ENCODE results near the gene RBPJL. TPM values are rescaled to one million over a fixed set of nuclear protein-coding genes. Genes with fewer than 3 reads are reported as not detected.

Gene RBPJL
- total and polyA plus RNA-seq, 5 donors from 2014 or later = not detected

DNA sequence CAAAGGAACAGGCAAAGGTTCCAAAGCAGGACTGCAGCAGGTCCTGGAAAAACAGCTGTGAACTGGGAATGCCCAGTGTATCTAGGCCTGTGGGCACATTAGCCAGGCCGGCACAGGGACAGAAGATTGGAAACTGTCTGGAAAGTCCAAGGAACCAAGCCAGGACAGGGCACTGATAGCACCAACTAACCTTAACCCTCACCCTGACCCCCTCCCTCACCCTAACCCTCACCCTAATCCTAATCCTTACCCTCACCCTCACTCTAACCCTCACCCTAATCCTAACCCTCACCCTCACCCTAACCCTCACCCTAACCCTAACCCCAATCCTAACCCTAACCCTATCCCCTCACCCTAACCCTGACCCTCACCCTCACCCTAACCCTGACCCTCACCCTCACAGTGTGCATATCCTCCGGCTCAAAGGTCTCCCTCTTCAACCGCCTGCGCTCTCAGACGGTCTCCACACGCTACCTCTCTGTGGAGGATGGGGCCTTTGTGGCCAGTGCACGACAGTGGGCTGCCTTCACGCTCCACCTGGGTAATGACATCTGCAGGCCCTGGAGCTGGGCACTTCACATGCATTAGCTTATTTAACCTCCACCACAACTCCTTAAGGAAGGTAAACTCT, 6.5 kb downstream of the RBPJL start:
- H3K4me3 Mint-ChIP-seq = no peak overlapping the region
- Histone ChIP-seq H3K36me3 (ENCODE audit: control insufficient read depth, insufficient read depth, low read length) (no peaks in the 10 kb centered on the region), H3K27me3 (ENCODE audit: control insufficient read depth, insufficient read depth, low read length) (peaks cover 4% of the 10 kb centered on the region)

DNA sequence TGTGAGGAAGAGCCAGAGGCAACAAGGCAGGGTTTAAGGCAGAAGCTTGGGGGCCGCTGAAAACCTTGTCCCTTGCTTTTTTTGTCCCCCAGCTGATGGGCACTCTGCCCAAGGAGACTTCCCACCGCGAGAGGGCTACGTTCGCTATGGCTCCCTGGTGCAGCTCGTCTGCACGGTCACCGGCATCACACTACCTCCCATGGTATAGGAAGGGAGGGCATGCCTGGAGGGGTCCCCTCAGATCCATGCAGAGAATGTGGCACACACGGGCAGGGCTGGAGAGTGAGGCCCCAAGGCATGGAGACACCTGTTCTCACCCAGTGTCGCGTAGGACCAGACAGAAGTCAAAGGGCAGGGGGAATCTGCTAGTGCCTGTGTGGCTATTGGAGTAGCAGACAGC, 7.3 kb downstream of the RBPJL start:
- Mint-ChIP-seq H3K27ac (no peak overlapping the region), H3K4me3 (no peak overlapping the region), H3K36me3 (peaks cover 8% of the 10 kb centered on the region), H3K27me3 (peaks cover 45% of the 10 kb centered on the region), H3K4me1 (peaks cover 0 to 15% (median 4%) of the 10 kb centered on the region in 4 donors), H3K9me3 (peaks cover 0 to 2% (median 0%) of the 10 kb centered on the region in 7 donors)
- Histone ChIP-seq H3K27me3 (ENCODE audit: control insufficient read depth, insufficient read depth, low read length) (peaks cover 4% of the 10 kb centered on the region), H3K9me3 (ENCODE audit: control insufficient read depth in 2 of 2, low read length in 2 of 2) (no peaks in the 10 kb centered on the region), H3K36me3 (ENCODE audit: control insufficient read depth, insufficient read depth, low read length) (no peaks in the 10 kb centered on the region), H3K4me1 (ENCODE audit: control insufficient read depth, insufficient read depth, low read length, poor library complexity, severe bottlenecking) (peaks cover 7% of the 10 kb centered on the region), H3K4me3 (ENCODE audit: low read depth, low read length) (no peak overlapping the region), H3K27ac (ENCODE audit: insufficient read depth, low read length, poor library complexity, severe bottlenecking) (no peak overlapping the region)
- DNase-seq = no peak
- ATAC-seq (ENCODE audit: low read depth in 2 of 2) = no peak

More for the DNA sequence above, 6.5 kb downstream of the RBPJL start:
- Histone ChIP-seq H3K9me3 (ENCODE audit: control insufficient read depth in 2 of 2, low read length in 2 of 2) (no peaks in the 10 kb centered on the region), H3K4me1 (ENCODE audit: control insufficient read depth, insufficient read depth, low read length, poor library complexity, severe bottlenecking) (peaks cover 7% of the 10 kb centered on the region), H3K27ac (ENCODE audit: insufficient read depth, low read length, poor library complexity, severe bottlenecking) (no peak overlapping the region), H3K4me3 (ENCODE audit: low read depth, low read length) (no peak overlapping the region)
- ATAC-seq (ENCODE audit: low read depth in 2 of 2) (no peak), DNase-seq (no peak)
- H3K9me3 Mint-ChIP-seq = peaks cover 0 to 2% (median 0%) of the 10 kb centered on the region in 7 donors
- H3K27ac Mint-ChIP-seq = no peak overlapping the region
- H3K4me1 Mint-ChIP-seq = peaks cover 0 to 13% (median 3%) of the 10 kb centered on the region in 4 donors
- peaks cover 8% of the 10 kb centered on the region for H3K36me3 Mint-ChIP-seq
- peaks cover 46% of the 10 kb centered on the region for H3K27me3 Mint-ChIP-seq

DNA sequence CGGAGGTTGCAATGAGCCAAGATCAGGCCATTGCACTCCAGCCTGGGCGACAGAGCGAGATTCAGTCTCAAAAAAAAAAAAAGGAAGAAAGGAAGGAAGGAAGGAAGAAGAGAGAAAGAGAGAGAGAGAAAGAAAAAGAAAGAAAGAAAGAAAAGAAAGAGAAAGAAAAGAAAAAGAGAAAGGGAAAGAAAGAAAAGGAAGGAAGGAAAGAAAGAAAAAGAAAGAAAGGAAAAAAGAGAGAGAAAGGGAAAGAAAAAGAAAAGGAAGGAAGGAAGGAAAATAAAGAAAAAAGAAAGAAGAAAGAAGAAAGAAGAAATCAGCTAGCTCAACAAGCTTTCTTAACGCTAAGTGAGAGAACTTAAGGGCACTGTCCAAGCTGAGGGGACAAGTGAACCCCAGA, 9.0 kb downstream of the RBPJL start:
- peaks cover 0 to 1% (median 0%) of the 10 kb centered on the region in 7 donors for H3K9me3 Mint-ChIP-seq
- H3K36me3 Mint-ChIP-seq = peaks cover 4% of the 10 kb centered on the region
- H3K27me3 Mint-ChIP-seq = peaks cover 33% of the 10 kb centered on the region
- Histone ChIP-seq H3K36me3 (ENCODE audit: control insufficient read depth, insufficient read depth, low read length) (no peaks in the 10 kb centered on the region), H3K4me1 (ENCODE audit: control insufficient read depth, insufficient read depth, low read length, poor library complexity, severe bottlenecking) (peaks cover 14% of the 10 kb centered on the region), H3K27ac (ENCODE audit: insufficient read depth, low read length, poor library complexity, severe bottlenecking) (no peak overlapping the region), H3K9me3 (ENCODE audit: control insufficient read depth in 2 of 2, low read length in 2 of 2) (no peaks in the 10 kb centered on the region), H3K27me3 (ENCODE audit: control insufficient read depth, insufficient read depth, low read length) (peaks cover 4% of the 10 kb centered on the region), H3K4me3 (ENCODE audit: low read depth, low read length) (no peak overlapping the region)
- no peak overlapping the region for H3K4me3 Mint-ChIP-seq
- DNase-seq (no peak), ATAC-seq (ENCODE audit: low read depth in 2 of 2) (no peak)
- peaks cover 2 to 23% (median 11%) of the 10 kb centered on the region in 4 donors for H3K4me1 Mint-ChIP-seq
- no peak overlapping the region for H3K27ac Mint-ChIP-seq

DNA sequence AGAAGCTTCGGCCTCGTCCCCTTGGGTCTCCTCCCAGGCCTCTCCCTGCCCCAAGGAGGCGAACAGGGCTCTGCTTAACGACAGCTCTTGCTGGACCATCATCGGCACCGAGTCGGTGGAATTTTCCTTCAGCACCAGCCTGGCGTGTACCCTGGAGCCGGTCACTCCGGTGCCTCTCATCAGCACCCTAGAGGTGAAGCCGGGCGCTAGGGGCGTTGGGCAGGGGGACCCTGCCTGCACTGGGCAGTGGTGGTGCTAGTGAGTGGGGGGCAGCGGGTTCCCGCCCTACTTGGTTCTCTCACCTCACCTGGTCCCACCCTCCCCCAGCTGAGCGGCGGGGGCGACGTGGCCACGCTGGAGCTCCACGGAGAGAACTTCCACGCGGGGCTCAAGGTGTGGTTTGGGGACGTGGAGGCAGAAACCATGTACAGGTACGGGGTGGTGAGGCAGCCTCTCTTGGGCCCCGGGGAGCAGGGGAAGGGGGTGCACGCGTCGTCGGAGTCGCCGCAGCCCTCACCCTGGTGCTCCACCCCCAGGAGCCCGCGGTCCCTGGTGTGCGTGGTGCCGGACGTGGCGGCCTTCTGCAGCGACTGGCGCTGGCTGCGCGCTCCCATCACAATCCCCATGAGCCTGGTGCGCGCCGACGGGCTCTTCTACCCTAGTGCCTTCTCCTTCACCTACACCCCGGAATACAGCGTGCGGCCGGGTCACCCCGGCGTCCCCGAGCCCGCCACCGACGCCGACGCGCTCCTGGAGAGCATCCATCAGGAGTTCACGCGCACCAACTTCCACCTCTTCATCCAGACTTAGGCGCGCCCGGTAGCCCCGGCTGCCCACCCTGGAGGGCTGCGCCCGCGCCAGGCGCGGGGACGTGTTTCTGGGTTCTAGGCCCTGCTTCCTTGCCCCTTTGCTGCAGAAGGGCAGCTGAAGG, 9.8 kb downstream of the RBPJL start:
- peaks cover 4% of the 10 kb centered on the region for H3K27me3 ChIP-seq (ENCODE audit: control insufficient read depth, insufficient read depth, low read length)
- H3K4me1 ChIP-seq (ENCODE audit: control insufficient read depth, insufficient read depth, low read length, poor library complexity, severe bottlenecking) = peaks cover 21% of the 10 kb centered on the region
- DNase-seq (no peak), ATAC-seq (ENCODE audit: low read depth in 2 of 2) (no peak)
- Mint-ChIP-seq H3K4me3 (no peak overlapping the region), H3K27me3 (peaks cover 26% of the 10 kb centered on the region), H3K36me3 (no peaks in the 10 kb centered on the region), H3K4me1 (peaks cover 8 to 25% (median 15%) of the 10 kb centered on the region in 4 donors), H3K9me3 (no peaks in the 10 kb centered on the region), H3K27ac (peak overlapping the region in 1 of 3 donors; percentile 70)
- H3K27ac ChIP-seq (ENCODE audit: insufficient read depth, low read length, poor library complexity, severe bottlenecking) = no peak overlapping the region
- no peaks in the 10 kb centered on the region for H3K9me3 ChIP-seq (ENCODE audit: control insufficient read depth in 2 of 2, low read length in 2 of 2)
- H3K4me3 ChIP-seq (ENCODE audit: low read depth, low read length) = no peak overlapping the region
- no peaks in the 10 kb centered on the region for H3K36me3 ChIP-seq (ENCODE audit: control insufficient read depth, insufficient read depth, low read length)

DNA sequence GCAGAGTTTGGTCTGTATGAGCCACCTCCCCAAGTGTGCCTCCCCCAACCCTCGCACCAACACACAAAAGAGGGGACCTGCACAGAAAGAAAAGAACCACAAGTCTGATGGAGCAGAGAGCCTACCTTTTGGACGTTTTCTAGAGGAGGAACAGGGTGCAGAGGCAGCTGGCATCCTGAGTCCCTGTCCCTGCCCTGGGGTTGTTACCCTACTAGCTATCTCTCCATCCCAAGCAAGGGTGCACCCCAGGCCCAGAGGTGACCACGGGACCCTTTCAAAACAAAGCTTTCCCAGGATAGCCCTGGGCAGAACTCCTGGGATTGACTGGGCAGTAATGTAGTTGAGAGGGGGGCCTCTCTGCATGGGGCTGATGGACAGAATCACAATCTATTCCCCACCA, 11.2 kb downstream of the RBPJL start:
- Mint-ChIP-seq H3K4me1 (peaks cover 8 to 27% (median 15%) of the 10 kb centered on the region in 4 donors), H3K27me3 (peaks cover 25% of the 10 kb centered on the region), H3K9me3 (no peaks in the 10 kb centered on the region), H3K36me3 (no peaks in the 10 kb centered on the region), H3K27ac (no peak overlapping the region), H3K4me3 (no peak overlapping the region)
- Histone ChIP-seq H3K36me3 (ENCODE audit: control insufficient read depth, insufficient read depth, low read length) (no peaks in the 10 kb centered on the region), H3K27me3 (ENCODE audit: control insufficient read depth, insufficient read depth, low read length) (peaks cover 4% of the 10 kb centered on the region), H3K4me1 (ENCODE audit: control insufficient read depth, insufficient read depth, low read length, poor library complexity, severe bottlenecking) (peaks cover 15% of the 10 kb centered on the region), H3K9me3 (ENCODE audit: control insufficient read depth in 2 of 2, low read length in 2 of 2) (no peaks in the 10 kb centered on the region), H3K27ac (ENCODE audit: insufficient read depth, low read length, poor library complexity, severe bottlenecking) (no peak overlapping the region), H3K4me3 (ENCODE audit: low read depth, low read length) (no peak overlapping the region)
- DNase-seq (no peak), ATAC-seq (ENCODE audit: low read depth in 2 of 2) (no peak)

DNA sequence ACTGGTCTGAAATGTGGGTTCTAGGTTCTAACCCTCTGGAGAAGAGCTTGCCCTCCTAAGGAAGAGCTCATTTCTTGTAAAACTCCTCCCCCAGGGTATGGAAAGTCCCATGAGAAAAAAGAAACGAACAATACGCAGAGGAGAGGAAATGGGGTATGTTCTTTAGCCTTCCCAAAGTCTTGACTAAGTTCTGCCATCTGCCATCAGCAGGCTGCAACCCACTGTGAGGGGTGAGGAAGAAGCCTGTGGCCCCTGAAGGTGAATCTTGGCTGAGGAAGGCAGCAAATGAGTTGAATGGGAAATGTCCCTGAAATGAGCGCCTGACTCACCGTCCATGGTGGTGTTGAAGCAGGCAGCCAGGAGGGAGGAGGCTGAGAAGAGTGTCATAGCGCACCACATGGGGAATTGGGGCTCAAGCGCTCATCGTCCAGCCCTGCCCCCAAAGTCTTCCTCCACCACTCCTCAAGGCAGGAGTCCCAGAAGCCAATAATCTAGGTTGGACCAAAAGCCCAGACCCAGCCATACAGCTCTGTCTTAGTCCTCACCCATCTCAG, 11.8 kb downstream of the RBPJL start:
- Histone ChIP-seq H3K27me3 (ENCODE audit: control insufficient read depth, insufficient read depth, low read length) (peaks cover 4% of the 10 kb centered on the region), H3K27ac (ENCODE audit: insufficient read depth, low read length, poor library complexity, severe bottlenecking) (no peak overlapping the region), H3K4me3 (ENCODE audit: low read depth, low read length) (no peak overlapping the region), H3K4me1 (ENCODE audit: control insufficient read depth, insufficient read depth, low read length, poor library complexity, severe bottlenecking) (peaks cover 15% of the 10 kb centered on the region), H3K9me3 (ENCODE audit: control insufficient read depth in 2 of 2, low read length in 2 of 2) (no peaks in the 10 kb centered on the region), H3K36me3 (ENCODE audit: control insufficient read depth, insufficient read depth, low read length) (no peaks in the 10 kb centered on the region)
- Mint-ChIP-seq H3K27me3 (peaks cover 23% of the 10 kb centered on the region), H3K9me3 (no peaks in the 10 kb centered on the region), H3K36me3 (no peaks in the 10 kb centered on the region), H3K27ac (no peak overlapping the region), H3K4me3 (no peak overlapping the region), H3K4me1 (peaks cover 8 to 27% (median 15%) of the 10 kb centered on the region in 4 donors)
- ATAC-seq (ENCODE audit: low read depth in 2 of 2) (no peak), DNase-seq (no peak)

DNA sequence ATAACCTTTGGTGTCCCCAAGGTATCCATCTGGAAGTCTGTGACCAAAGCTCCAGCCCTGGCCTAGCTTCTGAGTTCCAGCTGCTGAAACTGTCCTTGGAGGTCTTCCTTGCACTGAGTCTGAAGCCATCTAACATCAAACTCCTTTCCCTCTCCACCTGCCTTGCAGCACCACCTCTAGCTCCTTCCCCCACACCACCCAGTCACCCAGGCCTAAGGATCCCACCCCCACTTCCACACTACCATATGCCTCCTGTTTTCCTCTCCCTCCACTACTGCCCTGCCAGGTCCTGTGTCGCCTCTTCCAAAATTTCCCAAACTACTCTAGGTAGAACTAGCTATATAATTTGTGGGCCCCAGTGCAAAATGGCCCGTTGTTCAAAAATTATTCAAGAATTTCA, 12.3 kb downstream of the RBPJL start:
- peak overlapping the region in 1 of 3 donors; percentile 84 for H3K27ac Mint-ChIP-seq
- H3K27me3 ChIP-seq (ENCODE audit: control insufficient read depth, insufficient read depth, low read length) = peaks cover 4% of the 10 kb centered on the region
- H3K27me3 Mint-ChIP-seq = peaks cover 21% of the 10 kb centered on the region
- H3K4me1 Mint-ChIP-seq = peaks cover 8 to 27% (median 15%) of the 10 kb centered on the region in 4 donors
- H3K36me3 Mint-ChIP-seq = no peaks in the 10 kb centered on the region
- H3K27ac ChIP-seq (ENCODE audit: insufficient read depth, low read length, poor library complexity, severe bottlenecking) = no peak overlapping the region
- H3K36me3 ChIP-seq (ENCODE audit: control insufficient read depth, insufficient read depth, low read length) = no peaks in the 10 kb centered on the region
- no peak overlapping the region for H3K4me3 ChIP-seq (ENCODE audit: low read depth, low read length)
- ATAC-seq (ENCODE audit: low read depth in 2 of 2) (no peak), DNase-seq (no peak)
- no peaks in the 10 kb centered on the region for H3K9me3 Mint-ChIP-seq
- H3K4me1 ChIP-seq (ENCODE audit: control insufficient read depth, insufficient read depth, low read length, poor library complexity, severe bottlenecking) = peaks cover 15% of the 10 kb centered on the region
- no peaks in the 10 kb centered on the region for H3K9me3 ChIP-seq (ENCODE audit: control insufficient read depth in 2 of 2, low read length in 2 of 2)
- peak overlapping the region in 1 of 4 donors; percentile 17 for H3K4me3 Mint-ChIP-seq
